ENCODE data around the gene PRRT3.
"Not testable (repeated sequence)": the region's sequence is repeated elsewhere in the genome, so short reads cannot be mapped to it uniquely, and the experiment has no call there.

Gene PRRT3

GRCh38 chr3:9897408-9898372 is 54.5 kb downstream of the PRRT3 start:
- no peak for DNase-seq

- DNase-seq = not testable (repeated sequence)
Measured at GRCh38 chr3:9896755-9897407, 55.3 kb downstream of the PRRT3 start.

- not testable (repeated sequence) for DNase-seq
Measured at GRCh38 chr3:9895715-9896114, 56.5 kb downstream of the PRRT3 start.
